Uterus (tissue), 2 donors: ENCODE measurements around the gene GAL.

Source experiments
- CTCF ChIP-seq, 4 experiments: fragments of 200-600 bp in 2 of 4; fragments of 450-650 bp in 2 of 4; sonication (generic) in 2 of 4; IDR thresholded peaks; one replicate each; pipeline ENCODE4 v1.5.1; 2016 to 2019; ENCODE audit warnings: antibody characterized with exemption in 4 of 4, mild to moderate bottlenecking in 2 of 4, moderate library complexity in 1 of 4
- POLR2A ChIP-seq, 2 donors: fragments of 450-650 bp; IDR thresholded peaks; one replicate each; pipeline ENCODE4 v1.6.1; 2016; ENCODE audit warnings: antibody characterized with exemption in 2 of 2, mild to moderate bottlenecking in 1 of 2, moderate library complexity in 1 of 2

GRCh38 chr11:68735646-68736045 lies 51.3 kb downstream of the GAL start:
- TF ChIP-seq CTCF (IDR thresholded peaks at IDR 0.05) = no peak
- TF ChIP-seq POLR2A (IDR thresholded peaks at IDR 0.05) = no peak
